Stomach (tissue), 9 donors: ENCODE data around the gene EML6. TPM values are rescaled to one million over a fixed set of nuclear protein-coding genes. Genes with fewer than 3 reads are reported as not detected.

Source experiments
- DNase-seq, 2 donors: peaks; one replicate each; pipeline versions ENCODE4 v3.0.0 to v3.0.0-alpha.2; 2013 to 2019
- H3K27ac ChIP-seq, 5 donors: fragments of 200-600 bp in 4 of 5; sonication (generic) in 4 of 5; one replicate each; pipeline ENCODE4 v1.5.1; 2013 to 2019; ENCODE audit warnings: mild to moderate bottlenecking in 1 of 5, moderate library complexity in 1 of 5
- H3K27me3 ChIP-seq, 3 donors: fragments of 200-600 bp; sonication (generic); one replicate each; pipeline ENCODE4 v1.5.1; 2017 to 2019; ENCODE audit warnings: mixed run types in 1 of 3
- H3K36me3 ChIP-seq, 4 donors: fragments of 200-600 bp; sonication (generic); 1 replicate in 3 of 4; 2 replicates in 1 of 4; pipeline ENCODE4 v1.5.1; 2016 to 2019
- H3K4me1 ChIP-seq, 4 donors: fragments of 200-600 bp; sonication (generic); one replicate each; pipeline ENCODE4 v1.5.1; 2016 to 2019
- H3K4me3 ChIP-seq, 4 donors: fragments of 200-600 bp; sonication (generic) in 3 of 4; one replicate each; pipeline ENCODE4 v1.5.1; 2016 to 2019; ENCODE audit warnings: mild to moderate bottlenecking in 1 of 4
- H3K9me3 ChIP-seq, 4 donors: fragments of 200-600 bp; sonication (generic); one replicate each; pipeline ENCODE4 v1.5.1; 2016 to 2019
- CTCF ChIP-seq, 7 experiments: fragments of 450-650 bp in 4 of 7; fragments of 200-600 bp in 3 of 7; sonication (generic) in 3 of 7; IDR thresholded peaks; one replicate each; pipeline ENCODE4 v1.5.1; 2016 to 2019; ENCODE audit warnings: antibody characterized with exemption in 7 of 7, control low read depth in 2 of 7, mild to moderate bottlenecking in 1 of 7
- EP300 ChIP-seq: sonication (generic); formaldehyde crosslinking; IDR thresholded peaks from one replicate; pipeline ENCODE4 v1.6.1; 2017; ENCODE audit warnings: antibody characterized with exemption
- POLR2A ChIP-seq, 4 donors: fragments of 450-650 bp; IDR thresholded peaks; one replicate each; pipeline ENCODE4 v1.6.1; 2016; ENCODE audit warnings: antibody characterized with exemption in 4 of 4, control low read depth in 2 of 4, mild to moderate bottlenecking in 1 of 4, moderate library complexity in 1 of 4
- POLR2AphosphoS5 ChIP-seq, 3 donors: sonication (generic); formaldehyde crosslinking; IDR thresholded peaks; one replicate each; pipeline ENCODE4 v1.6.1; 2016; ENCODE audit warnings: antibody characterized with exemption in 3 of 3
- WGBS, 5 donors: extraction: QIAGEN DNeasy Blood & Tissue Kit in 3 of 5; methylation state at CpG; one replicate each; pipeline versions ENCODE4 v1.1.5 to v1.1.7; 2013 to 2018; 5-methylcytosine and 5-hydroxymethylcytosine counted together
- intact Hi-C: fragments of 100-400 bp; cut with DNase I; formaldehyde crosslinking; loops from one replicate; pipeline ENCODE4 v1.15.1; 2023; ENCODE audit warnings: low total_unique reads
- polyA plus RNA-seq, 3 donors: library from polyadenylated mRNA; stranded (reverse); fragments of 200-250 nt; gene quantifications; one replicate each; pipeline ENCODE4 v1.2.3, GENCODE V29; 2013
- total RNA-seq, 5 donors: library from RNA; depleted of rRNA; stranded (reverse); fragments of >200 nt; gene quantifications; one replicate each; pipeline versions ENCODE4 v1.1.0 to v1.2.3, GENCODE V29; 2014 to 2016
- donor health status: healthy with polysubstance abuse.
- donor health status: Bipolar disorder and iron deficiency.
- donor health status: healthy.

Gene EML6
- total and polyA plus RNA-seq, 8 donors = 0.45 to 10.1 (median 1.8) TPM; not detected in 1

- intact Hi-C loops = no loop called here
- 76 to 78% (median 78%) methylated on average over 9 of the region's 9 CpGs for WGBS, 5 donors
- TF ChIP-seq CTCF (IDR thresholded peaks at IDR 0.05) = no peak
- no peak for TF ChIP-seq POLR2A (IDR thresholded peaks at IDR 0.05)
- no peak for TF ChIP-seq EP300
- no peak for TF ChIP-seq POLR2AphosphoS5 (IDR thresholded peaks at IDR 0.05)
- H3K4me3 ChIP-seq = no peak overlapping the region
- no peaks in the 10 kb centered on the region for H3K27me3 ChIP-seq
- no peak for DNase-seq
- H3K27ac ChIP-seq = peak overlapping the region in 4 of 5 donors; percentile 25 to 65 (median 44)
- H3K4me1 ChIP-seq = peaks cover 0 to 16% (median 11%) of the 10 kb centered on the region in 4 donors
- H3K9me3 ChIP-seq = no peaks in the 10 kb centered on the region
- H3K36me3 ChIP-seq = no peaks in the 10 kb centered on the region
Measured at GRCh38 chr2:54946220-54946805, 222.9 kb downstream of the EML6 start.

GRCh38 chr2:54947136-54947535 is 223.7 kb downstream of the EML6 start:
- Histone ChIP-seq H3K27ac (no peak overlapping the region), H3K36me3 (no peaks in the 10 kb centered on the region), H3K4me3 (no peak overlapping the region), H3K9me3 (no peaks in the 10 kb centered on the region), H3K4me1 (peaks cover 0 to 16% (median 11%) of the 10 kb centered on the region in 4 donors), H3K27me3 (no peaks in the 10 kb centered on the region)
- TF ChIP-seq CTCF (IDR thresholded peaks at IDR 0.05) (no peak), EP300 (no peak), POLR2AphosphoS5 (IDR thresholded peaks at IDR 0.05) (no peak), POLR2A (IDR thresholded peaks at IDR 0.05) (no peak)
- no peak for DNase-seq
- intact Hi-C loops = no loop called here
- WGBS, 5 donors = 85 to 89% (median 88%) methylated on average over 11 of the region's 11 CpGs

GRCh38 chr2:54947646-54948045 is 224.2 kb downstream of the EML6 start:
- Histone ChIP-seq H3K36me3 (no peaks in the 10 kb centered on the region), H3K4me1 (peaks cover 0 to 16% (median 11%) of the 10 kb centered on the region in 4 donors), H3K27ac (no peak overlapping the region), H3K9me3 (no peaks in the 10 kb centered on the region), H3K4me3 (no peak overlapping the region), H3K27me3 (no peaks in the 10 kb centered on the region)
- intact Hi-C loops = no loop called here
- no peak for DNase-seq
- WGBS, 5 donors = 87 to 94% (median 89%) methylated on average over 9 of the region's 9 CpGs
- TF ChIP-seq POLR2AphosphoS5 (IDR thresholded peaks at IDR 0.05) (no peak), POLR2A (IDR thresholded peaks at IDR 0.05) (no peak)

GRCh38 chr2:54948120-54948519 is 224.7 kb downstream of the EML6 start:
- DNase-seq = no peak
- TF ChIP-seq CTCF (IDR thresholded peaks at IDR 0.05) (no peak), POLR2AphosphoS5 (IDR thresholded peaks at IDR 0.05) (no peak), POLR2A (IDR thresholded peaks at IDR 0.05) (no peak), EP300 (no peak)
- 82 to 90% (median 84%) methylated on average over 12 of the region's 12 CpGs for WGBS, 5 donors
- Histone ChIP-seq H3K4me1 (peaks cover 0 to 16% (median 11%) of the 10 kb centered on the region in 4 donors), H3K4me3 (no peak overlapping the region), H3K27ac (no peak overlapping the region), H3K9me3 (no peaks in the 10 kb centered on the region), H3K36me3 (no peaks in the 10 kb centered on the region), H3K27me3 (no peaks in the 10 kb centered on the region)
- intact Hi-C loops = no loop called here

- Histone ChIP-seq H3K27me3 (no peaks in the 10 kb centered on the region), H3K27ac (no peak overlapping the region), H3K4me3 (no peak overlapping the region), H3K4me1 (peaks cover 0 to 16% (median 11%) of the 10 kb centered on the region in 4 donors), H3K36me3 (no peaks in the 10 kb centered on the region), H3K9me3 (no peaks in the 10 kb centered on the region)
- WGBS, 5 donors = 94 to 98% (median 96%) methylated on average over 6 of the region's 6 CpGs
- intact Hi-C loops = no loop called here
- TF ChIP-seq EP300 (no peak), POLR2A (IDR thresholded peaks at IDR 0.05) (no peak), POLR2AphosphoS5 (IDR thresholded peaks at IDR 0.05) (no peak), CTCF (IDR thresholded peaks at IDR 0.05) (no peak)
- no peak for DNase-seq
Measured at GRCh38 chr2:54949431-54949830, 226.0 kb downstream of the EML6 start.
